Limb (tissue), 2 donors: ENCODE results near the gene STK10.

ENCODE experiments used
- DNase-seq, 2 donors: peaks; one replicate each; pipeline ENCODE4 v3.0.0-alpha.2; 2016; ENCODE audit errors: extremely low spot score in 2 of 2

The STK10 gene

DNA sequence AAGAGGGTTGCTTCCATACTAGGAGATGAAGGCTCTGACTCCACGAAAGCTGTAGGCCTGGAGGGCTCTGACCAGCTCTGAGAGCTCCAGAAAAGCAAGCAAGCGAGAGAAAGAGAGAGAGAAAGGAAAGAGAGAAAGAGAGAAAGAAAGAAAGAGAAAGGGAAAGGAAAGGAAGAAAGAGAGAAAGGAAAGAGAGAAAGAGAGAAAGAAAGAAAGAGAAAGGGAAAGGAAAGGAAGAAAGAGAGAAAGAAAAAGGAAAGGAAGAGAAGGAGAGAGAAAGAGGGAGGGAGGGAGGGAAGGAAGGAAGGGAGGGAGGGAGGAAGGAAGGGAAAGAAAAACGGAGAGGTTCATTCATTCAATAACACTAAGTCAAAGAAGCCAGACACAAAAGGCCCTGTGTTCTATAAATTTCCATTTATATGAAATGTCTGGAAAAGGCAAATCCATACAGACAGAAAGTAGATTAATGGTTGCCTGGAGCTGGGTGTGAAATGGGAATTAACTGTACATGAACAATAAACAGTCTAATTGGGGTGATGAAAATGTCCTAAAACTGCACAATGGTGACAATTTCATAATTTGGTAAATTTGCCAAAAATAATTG is 1.8 kb upstream of the STK10 start:
- DNase-seq, result no peak

GRCh38 chr5:172188893-172189692 is 1.1 kb upstream of the STK10 start:
- peak in 1 of 2 donors; percentile 58 for DNase-seq

DNA sequence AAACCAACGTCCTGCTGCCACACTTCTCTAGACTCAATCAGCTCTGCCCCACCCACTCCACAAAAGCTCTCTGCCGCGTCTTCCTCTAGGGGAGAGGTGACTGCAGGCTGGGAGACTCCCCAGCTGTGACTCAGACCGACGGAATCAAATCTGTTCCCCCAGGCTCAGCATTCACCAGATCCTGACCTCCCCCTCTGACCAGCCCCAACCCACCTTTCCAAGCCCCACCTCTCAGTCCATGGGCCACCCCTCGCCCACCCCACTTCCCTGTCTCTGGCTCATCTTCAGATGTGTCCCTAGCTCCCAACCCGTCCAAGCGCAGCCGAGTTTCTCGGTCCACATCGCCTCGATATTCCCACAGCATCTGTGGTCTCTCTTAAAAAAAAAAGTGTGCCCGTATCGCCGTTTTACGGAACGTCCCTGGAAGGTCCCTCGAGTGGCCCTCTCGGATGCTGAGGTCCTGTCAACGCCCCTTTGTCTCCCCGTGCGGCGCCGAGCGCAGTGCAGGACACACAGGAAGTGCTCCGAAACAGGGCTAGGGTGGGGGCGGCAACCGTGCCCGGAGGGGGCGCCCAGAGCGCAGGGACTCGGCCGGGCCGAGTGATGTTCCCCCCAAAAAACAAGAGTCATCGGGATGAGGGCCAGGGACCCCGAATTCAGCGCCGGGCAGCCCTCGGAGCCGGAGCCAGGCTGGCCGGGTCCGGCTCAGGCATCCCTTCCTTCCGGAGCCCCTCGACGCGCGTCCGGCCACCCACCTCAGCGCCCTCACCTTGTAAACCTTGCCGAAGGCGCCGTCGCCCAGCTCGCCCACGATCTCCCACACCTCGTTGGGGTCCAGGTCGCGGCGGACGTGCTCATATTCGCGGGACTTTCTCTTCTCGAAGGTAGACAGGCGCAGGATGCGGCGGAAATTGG is 649 bp downstream of the STK10 start:
- DNase-seq, result peak in 1 of 2 donors; percentile 66

DNA sequence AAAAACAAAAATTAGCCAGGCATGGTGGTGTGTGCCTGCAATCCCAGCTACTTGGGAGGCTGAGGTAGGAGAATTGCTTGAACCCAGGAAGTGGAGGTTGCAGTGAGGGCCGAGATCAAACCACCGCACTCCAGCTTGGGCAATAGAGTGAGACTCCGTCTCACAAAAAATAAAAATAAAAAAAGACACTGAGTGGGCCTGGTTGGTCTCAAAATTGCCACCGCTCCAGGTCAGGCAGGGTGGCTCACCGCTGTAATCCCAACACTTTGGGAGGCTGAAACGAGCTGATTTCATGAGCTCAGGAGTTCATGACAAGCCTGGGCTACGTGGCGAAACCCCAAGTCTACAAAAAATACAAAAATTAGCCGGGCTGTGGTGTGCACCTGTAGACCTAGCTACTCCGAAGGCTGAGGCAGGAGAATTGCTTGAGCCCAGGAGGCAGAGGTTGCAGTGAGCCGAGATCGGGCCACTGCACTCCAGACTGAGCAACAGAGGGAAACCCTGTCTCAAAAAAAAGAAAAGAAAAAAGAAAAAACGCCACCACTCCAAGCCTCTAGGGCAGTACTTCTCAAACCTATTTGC is 1.8 kb downstream of the STK10 start:
- DNase-seq, result no peak

DNA sequence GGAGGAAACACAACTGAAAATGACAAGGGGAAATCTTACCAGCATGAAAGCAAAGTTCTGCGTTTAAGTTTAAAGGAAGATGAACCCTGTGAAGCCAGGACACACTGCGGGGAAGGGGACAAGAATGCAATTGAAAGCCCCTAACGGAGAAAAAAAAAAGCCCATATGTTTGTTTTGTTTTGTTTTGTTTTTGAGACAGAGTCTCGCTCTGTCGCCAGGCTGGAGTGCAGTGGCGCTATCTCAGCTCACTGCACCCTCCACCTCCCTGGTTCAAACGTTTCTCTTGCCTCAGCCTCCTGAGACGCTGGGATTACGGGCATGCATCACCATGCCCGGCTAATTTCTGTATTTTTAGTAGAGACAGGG is 2.9 kb downstream of the STK10 start:
- DNase-seq, result no peak

- no peak for DNase-seq
Observed at GRCh38 chr5:172183881-172184280, 4.1 kb downstream of the STK10 start.

GRCh38 chr5:172182291-172182690 is 5.7 kb downstream of the STK10 start:
- no peak for DNase-seq

GRCh38 chr5:172180936-172181335 is 7.1 kb downstream of the STK10 start:
- DNase-seq, result no peak

GRCh38 chr5:172178991-172179989 is 8.7 kb downstream of the STK10 start:
- DNase-seq, result no peak

- DNase-seq, result no peak
Observed at GRCh38 chr5:172178301-172178987, 9.6 kb downstream of the STK10 start.

DNA sequence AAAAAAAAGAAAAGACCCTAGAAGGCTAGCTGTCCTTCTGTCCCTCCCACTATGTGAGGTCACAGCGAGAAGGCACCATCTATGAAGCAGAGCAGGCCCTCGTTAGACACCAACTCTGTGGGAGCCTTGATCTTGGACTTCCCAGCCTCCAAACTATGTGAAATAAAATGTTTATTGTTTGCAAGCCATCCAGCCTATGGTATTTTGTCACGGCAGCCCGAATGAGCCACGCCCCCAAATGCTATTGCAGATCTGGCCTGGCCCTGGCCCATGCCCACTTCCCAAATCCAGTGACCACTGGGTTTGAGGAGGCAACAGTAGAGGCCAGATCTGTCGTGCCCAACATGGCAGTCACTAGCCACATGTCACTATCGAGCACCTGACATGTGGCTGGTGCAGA is 10.8 kb downstream of the STK10 start:
- no peak for DNase-seq

DNA sequence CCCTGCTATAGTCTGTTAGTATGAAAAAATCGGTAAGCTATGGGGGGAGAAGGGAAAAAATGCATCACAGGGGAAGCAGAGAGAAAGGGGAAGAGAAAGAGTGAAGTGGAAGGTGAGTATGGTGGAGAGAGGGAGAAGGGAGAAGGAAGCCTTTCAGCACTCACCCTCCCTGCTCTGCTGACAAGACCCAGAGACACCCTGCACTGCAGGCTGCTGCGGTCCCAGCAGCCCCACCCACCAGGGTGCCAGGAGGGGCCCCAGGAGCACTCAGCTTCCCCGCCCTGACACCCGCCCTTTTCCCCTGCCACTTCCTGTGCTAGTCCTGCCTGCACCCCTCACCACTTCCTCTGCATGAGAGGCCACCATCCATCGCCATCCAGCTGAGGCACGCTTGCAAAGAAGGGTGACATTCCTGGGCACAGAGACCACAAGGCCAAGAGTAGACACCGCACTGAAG is 12.7 kb downstream of the STK10 start:
- no peak for DNase-seq

- no peak for DNase-seq
Observed at GRCh38 chr5:172173564-172174153, 14.4 kb downstream of the STK10 start.

DNA sequence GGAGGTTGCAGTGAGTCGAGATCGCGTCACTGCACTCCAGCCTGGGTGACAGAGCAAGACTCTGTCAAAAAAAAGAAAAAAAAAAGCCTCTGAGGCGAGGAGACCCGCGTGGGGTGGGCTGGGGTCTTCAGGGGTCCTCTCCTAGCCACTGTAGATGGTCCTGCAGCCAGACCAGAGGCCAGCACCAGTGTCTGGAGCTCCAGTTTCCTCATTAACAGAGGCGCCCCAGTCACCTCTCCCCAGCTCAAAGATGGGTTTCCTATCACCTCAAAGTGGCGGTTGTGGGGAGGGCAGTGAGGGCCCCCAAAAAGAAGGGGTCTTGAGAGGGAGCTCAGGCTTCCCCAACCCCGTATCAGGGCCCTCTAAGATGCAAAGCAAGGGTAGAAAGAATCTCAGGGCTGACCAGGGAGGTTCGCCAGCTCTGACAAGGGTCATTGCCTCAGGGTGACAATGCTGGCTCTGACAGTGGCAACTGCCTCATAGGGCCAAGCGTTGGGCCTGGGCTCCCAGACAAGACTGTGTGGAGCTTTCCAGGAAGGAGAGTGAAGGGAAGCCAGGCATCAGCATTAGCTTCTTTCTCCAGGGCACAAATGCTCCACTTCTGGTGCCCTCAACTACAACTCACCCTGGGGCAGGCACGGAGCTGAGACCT is 15.0 kb downstream of the STK10 start:
- no peak for DNase-seq

DNA sequence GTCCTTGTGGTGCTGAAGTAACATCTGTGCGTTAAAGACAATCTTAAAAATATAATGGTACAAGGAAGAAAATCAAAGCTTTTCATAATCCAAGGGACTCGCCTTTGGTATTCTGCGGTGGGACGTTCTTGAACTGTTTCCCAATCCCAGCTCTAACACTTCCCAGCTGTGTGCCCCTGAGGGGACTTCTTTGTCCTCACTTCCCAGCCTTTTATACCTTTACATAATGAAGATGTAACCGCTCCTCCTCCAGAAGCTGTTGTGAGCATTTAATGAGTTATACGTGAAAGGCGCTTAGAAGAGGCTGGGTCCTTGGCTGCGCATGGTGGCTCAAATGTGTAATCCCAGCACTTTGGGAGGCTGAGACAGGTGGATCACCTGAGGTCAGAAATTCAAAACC is 16.9 kb downstream of the STK10 start:
- DNase-seq, result no peak

GRCh38 chr5:172170251-172170701 is 17.7 kb downstream of the STK10 start:
- DNase-seq, result no peak

- no peak for DNase-seq
Observed at GRCh38 chr5:172169216-172169615, 18.8 kb downstream of the STK10 start.

DNA sequence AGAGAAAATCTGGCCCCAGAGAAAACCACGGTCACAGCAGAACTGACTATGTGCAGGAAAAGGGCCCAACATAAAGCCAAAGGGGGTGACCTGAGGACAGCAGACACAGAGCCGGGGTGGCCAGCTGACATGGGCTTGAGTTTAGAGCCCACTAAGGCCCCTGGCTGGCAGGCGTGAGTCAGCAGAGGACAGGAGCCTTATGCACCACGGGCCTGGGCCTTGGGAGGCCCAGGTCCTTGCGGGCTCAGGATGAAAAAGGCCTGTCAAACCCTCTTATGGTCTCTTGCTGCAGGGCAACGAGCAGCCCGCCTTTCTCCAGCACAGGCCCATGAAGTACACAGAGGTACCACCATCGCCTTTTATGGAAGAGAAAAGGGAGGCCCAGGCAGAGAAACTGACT is 19.7 kb downstream of the STK10 start:
- no peak for DNase-seq

DNA sequence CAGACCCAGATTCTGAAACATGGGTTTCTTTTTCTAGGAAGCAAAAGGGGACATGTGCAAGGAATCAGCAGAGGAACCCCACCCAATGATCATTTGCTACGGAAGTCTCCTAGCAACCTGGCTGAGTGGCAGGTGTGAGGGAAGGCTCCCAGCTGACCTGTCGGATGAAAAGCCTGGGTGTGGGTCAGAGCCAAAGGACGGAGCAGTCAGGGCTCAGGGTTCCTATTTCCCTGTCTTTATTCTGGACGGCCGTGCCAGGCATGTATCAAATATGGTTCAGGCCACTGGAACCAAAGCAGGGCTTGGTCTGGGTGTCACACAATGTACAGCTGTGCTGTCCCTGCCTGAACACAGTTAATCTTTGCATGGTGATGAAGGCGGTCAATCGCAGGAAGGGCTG is 20.1 kb downstream of the STK10 start:
- DNase-seq, result no peak
